ENCODE measurements around the gene PPL. TPM values are rescaled to one million over a fixed set of nuclear protein-coding genes. Genes with fewer than 3 reads are reported as not detected.

Gene PPL
- total RNA-seq, 1 donor from 2014 or later, result 21.0 TPM

DNA sequence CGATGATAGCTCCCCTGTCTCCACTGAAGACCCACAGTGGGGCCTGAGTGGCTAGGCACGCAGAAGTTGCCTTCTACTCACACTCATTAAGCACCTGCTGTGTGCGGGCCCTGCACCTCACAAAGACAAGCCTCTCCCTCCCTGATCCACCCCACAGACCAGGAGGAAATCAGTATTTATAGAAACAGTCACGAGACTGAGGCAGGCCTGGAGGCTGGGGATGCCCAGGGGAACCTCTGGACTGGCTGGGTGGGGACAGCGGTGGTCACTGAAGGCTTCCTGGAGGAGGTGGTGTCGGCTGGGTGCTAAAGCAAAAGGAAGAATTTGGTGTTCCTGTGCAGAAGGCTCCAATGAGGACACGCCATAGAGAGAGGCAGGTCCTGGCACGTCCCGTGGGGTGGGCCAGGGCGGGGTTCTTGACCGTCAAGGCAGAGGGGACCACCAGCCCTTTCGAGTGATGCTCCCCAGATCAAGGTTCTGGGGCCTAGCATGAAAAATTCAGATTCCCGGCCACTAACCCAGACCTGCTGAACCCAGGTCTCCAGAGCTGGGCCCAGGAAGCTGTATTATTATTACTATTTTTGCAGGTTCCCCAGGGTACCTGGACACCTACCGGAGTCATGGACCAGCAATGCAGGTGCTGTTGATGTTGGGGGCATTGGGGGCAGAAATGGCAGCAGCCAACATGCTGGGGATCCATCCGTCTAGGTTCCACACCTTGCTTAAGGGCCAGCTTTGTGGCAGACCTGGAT, 23.0 kb downstream of the PPL start:
- TF ChIP-seq, protein P1, sequence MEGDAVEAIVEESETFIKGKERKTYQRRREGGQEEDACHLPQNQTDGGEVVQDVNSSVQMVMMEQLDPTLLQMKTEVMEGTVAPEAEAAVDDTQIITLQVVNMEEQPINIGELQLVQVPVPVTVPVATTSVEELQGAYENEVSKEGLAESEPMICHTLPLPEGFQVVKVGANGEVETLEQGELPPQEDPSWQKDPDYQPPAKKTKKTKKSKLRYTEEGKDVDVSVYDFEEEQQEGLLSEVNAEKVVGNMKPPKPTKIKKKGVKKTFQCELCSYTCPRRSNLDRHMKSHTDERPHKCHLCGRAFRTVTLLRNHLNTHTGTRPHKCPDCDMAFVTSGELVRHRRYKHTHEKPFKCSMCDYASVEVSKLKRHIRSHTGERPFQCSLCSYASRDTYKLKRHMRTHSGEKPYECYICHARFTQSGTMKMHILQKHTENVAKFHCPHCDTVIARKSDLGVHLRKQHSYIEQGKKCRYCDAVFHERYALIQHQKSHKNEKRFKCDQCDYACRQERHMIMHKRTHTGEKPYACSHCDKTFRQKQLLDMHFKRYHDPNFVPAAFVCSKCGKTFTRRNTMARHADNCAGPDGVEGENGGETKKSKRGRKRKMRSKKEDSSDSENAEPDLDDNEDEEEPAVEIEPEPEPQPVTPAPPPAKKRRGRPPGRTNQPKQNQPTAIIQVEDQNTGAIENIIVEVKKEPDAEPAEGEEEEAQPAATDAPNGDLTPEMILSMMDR (conservative IDR thresholded peaks at IDR 0.05; ENCODE audit: low read depth, low read length), result no peak
- no peak for DNase-seq (ENCODE audit: low read depth)
- H3K4me3 ChIP-seq (ENCODE audit: low read depth, low read length), result no peak overlapping the region

DNA sequence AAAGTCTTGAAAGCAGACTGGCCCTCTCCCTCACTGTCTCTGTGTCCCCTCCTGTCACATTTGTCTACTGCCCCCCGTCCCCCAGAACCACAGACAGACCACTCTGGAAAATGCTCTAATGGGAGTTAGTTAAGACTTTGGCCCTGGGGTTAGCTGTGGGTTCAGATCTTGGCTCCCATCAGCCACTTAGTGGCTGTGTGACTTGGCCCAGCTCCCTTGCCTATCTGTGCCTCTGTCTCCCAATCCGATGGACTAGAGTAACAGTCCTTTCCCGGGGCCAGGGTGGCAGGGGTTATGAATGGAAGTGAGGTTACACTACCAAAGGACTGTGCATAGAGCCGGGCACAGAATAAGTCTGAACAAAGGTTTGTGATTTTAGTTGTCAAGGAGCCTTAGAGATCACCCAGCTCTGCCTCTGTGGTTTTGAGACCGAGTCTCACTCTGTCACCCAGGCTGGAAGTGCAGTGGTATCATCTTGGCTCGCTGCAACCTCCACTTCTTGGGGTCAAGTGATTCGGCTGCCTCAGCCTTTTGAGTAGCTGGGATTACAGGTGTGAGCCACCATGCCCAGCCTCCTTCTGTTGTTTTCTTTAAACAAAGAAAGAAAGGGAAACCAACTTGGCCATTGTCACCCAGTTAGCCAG, 23.7 kb downstream of the PPL start:
- H3K4me3 ChIP-seq (ENCODE audit: low read depth, low read length), result no peak overlapping the region
- DNase-seq (ENCODE audit: low read depth), result no peak
- TF ChIP-seq, protein P1 (conservative IDR thresholded peaks at IDR 0.05; ENCODE audit: low read depth, low read length), result no peak

DNA sequence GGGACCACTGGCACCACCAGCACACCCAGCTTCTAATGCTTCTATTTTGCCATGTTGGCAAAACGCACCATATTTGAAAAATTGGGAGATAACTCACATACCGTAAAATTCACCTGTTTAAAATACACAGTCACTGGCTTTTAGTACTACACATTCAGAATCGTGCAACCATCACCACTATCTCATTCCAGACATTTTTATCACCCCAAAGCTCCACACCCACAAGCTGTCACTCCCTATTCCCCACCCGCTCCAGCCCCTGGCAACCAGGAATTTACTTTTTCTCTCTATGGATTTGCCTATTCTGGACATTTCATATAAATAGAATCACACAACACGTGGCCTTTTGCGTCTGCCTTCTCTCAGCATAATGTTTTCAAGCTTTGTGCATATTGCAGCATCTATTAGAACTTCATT, 25.0 kb downstream of the PPL start:
- TF ChIP-seq, protein P1 (conservative IDR thresholded peaks at IDR 0.05; ENCODE audit: low read depth, low read length), result no peak
- no peak for DNase-seq (ENCODE audit: low read depth)
- no peak overlapping the region for H3K4me3 ChIP-seq (ENCODE audit: low read depth, low read length)

DNA sequence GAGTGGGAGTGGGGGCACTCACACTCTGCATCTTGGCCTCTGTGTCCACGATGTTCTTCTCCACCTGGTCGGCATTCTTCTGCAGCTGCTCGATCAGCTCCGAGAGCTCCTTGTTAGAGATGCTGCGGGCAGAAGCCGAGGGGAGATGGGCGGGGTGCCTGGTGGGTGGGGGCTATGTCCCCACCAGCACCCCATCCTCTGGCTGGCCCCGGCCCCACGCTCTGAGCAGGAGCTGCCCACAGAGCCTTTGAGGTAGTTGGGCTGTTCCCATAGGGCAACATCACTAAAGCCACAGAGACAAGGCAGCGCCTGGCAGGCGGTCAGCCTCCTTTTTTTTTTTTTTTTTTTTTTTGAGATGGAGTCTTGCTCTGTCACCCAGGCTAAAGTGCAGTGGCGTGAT, 26.1 kb downstream of the PPL start:
- no peak for DNase-seq (ENCODE audit: low read depth)
- TF ChIP-seq, protein P1 (conservative IDR thresholded peaks at IDR 0.05; ENCODE audit: low read depth, low read length), result no peak
- H3K4me3 ChIP-seq (ENCODE audit: low read depth, low read length), result no peak overlapping the region

DNA sequence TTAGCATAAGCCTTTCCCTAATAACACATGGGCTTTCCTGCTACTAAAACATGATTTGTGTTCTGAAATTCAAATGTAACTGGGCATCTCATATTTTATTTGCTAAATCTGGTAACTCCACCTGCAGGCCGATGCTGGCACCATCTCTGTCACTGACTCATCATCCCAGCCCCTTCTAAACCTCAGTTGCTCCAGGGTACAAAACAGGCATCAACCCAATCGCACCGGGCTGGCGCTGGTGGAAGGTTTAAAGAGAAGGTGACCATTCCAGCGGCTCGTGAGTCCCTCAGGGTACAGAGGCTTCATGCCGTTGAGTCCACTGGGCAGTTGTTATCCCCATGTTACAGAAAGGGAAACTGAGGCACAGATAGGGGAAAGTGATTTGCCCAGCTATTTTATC, 27.1 kb downstream of the PPL start:
- H3K4me3 ChIP-seq (ENCODE audit: low read depth, low read length), result no peak overlapping the region
- no peak for DNase-seq (ENCODE audit: low read depth)
- TF ChIP-seq, protein P1 (conservative IDR thresholded peaks at IDR 0.05; ENCODE audit: low read depth, low read length), result peak; percentile 7

DNA sequence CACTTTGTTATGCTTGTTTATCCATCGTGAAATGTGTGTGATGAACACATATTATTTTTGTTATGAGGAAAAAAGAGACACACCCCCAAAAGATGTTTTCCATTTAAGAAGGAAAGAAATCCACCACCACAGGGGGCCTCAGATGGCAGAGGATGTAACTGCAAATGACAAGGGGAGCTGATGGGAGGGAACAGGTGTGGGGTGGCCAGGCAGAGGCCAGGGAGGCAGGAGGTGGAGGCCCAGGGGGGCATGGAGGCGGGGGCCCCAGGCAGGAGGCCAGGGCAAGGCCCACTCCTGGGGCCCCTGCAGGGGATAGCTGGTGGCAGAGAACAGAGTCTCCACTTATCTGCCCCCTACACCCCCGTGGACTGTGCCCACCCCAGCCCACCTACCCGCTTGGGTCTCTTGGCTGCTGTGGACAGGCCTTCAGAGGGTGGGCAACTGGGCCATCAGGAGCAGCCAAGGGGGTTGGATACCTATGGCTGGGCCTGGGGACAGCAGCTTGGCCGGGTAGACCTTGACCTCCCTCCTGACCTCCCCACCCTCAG, 28.0 kb downstream of the PPL start:
- TF ChIP-seq, protein P1 (conservative IDR thresholded peaks at IDR 0.05; ENCODE audit: low read depth, low read length), result no peak
- DNase-seq (ENCODE audit: low read depth), result no peak
- no peak overlapping the region for H3K4me3 ChIP-seq (ENCODE audit: low read depth, low read length)
